Lung (tissue), 12 donors: ENCODE measurements around the gene SAMM50. TPM values are rescaled to one million over a fixed set of nuclear protein-coding genes. Genes with fewer than 3 reads are reported as not detected.

Experiments used
- ATAC-seq: fragments of 200-7000 bp; cut with Tn5 transposase; one replicate; pipeline ENCODE4 v1.9.1; 2020; ENCODE audit warnings: moderate number of reproducible peaks; ENCODE audit not compliant: insufficient read depth, low FRiP score
- DNase-seq, 3 donors: peaks; one replicate each; pipeline ENCODE4 v3.0.0-alpha.2; 2013 to 2017
- H3K27ac ChIP-seq, 2 donors: one replicate each; pipeline ENCODE4 v1.5.1; 2013; ENCODE audit warnings: mild to moderate bottlenecking in 2 of 2, moderate library complexity in 2 of 2, control low read depth in 1 of 2, inconsistent platforms in 1 of 2, low read depth in 1 of 2, low read length in 1 of 2
- H3K27me3 ChIP-seq, 3 donors: one replicate each; pipeline ENCODE4 v1.5.1; 2013; ENCODE audit warnings: low read length in 2 of 3; ENCODE audit not compliant: control insufficient read depth in 3 of 3, insufficient read depth in 3 of 3
- H3K36me3 ChIP-seq, 4 donors: one replicate each; pipeline ENCODE4 v1.5.1; 2013; ENCODE audit warnings: low read length in 4 of 4, mild to moderate bottlenecking in 1 of 4, moderate library complexity in 1 of 4; ENCODE audit not compliant: control insufficient read depth in 4 of 4, insufficient read depth in 4 of 4
- H3K4me1 ChIP-seq, 5 donors: one replicate each; pipeline ENCODE4 v1.5.1; 2013; ENCODE audit warnings: low read length in 5 of 5, mild to moderate bottlenecking in 2 of 5, moderate library complexity in 1 of 5; ENCODE audit not compliant: control insufficient read depth in 5 of 5, insufficient read depth in 5 of 5
- H3K4me3 ChIP-seq: one replicate; pipeline ENCODE4 v1.5.1; 2013; ENCODE audit warnings: mild to moderate bottlenecking, control low read depth, moderate library complexity
- H3K9ac ChIP-seq, 2 donors: one replicate each; pipeline ENCODE4 v1.5.1; 2013; ENCODE audit warnings: low read length in 2 of 2, control low read depth in 1 of 2; ENCODE audit not compliant: insufficient read depth in 1 of 2
- H3K9me3 ChIP-seq, 4 donors: one replicate each; pipeline ENCODE4 v1.5.1; 2013; ENCODE audit warnings: low read length in 3 of 4, mild to moderate bottlenecking in 1 of 4, moderate library complexity in 1 of 4; ENCODE audit not compliant: control insufficient read depth in 4 of 4, insufficient read depth in 3 of 4
- WGBS, 2 donors: extraction: QIAGEN DNeasy Blood & Tissue Kit; methylation state at CpG; one replicate each; pipeline ENCODE4 v1.1.7; 2013; 5-methylcytosine and 5-hydroxymethylcytosine counted together
- polyA plus RNA-seq, 2 donors: library from polyadenylated mRNA; stranded (reverse); fragments of 200-250 nt; gene quantifications; one replicate each; pipeline ENCODE4 v1.2.1, GENCODE V29; 2013
- total RNA-seq, 2 donors: library from RNA; depleted of rRNA in 1 of 2; stranded (reverse); fragments of >200 nt in 1 of 2; gene quantifications; one replicate each; pipeline ENCODE4 v1.2.1, GENCODE V29; 2014 to 2021
- TF ChIP-seq, protein P1 (sequence below): IDR thresholded peaks from 2 replicates; pipeline ENCODE4 v1.5.1; 2012; ENCODE audit warnings: mild to moderate bottlenecking; ENCODE audit errors: control extremely low read depth, extremely low read depth
- donor health status: control.
- donor health status: control.
- donor health status: Bipolar disorder and iron deficiency.
- donor health status: healthy.
- donor health status: DM: yes; HTN: yes; CAD: no.

Gene SAMM50
- total and polyA plus RNA-seq, 4 donors, result 11.2 to 35.9 (median 30.5) TPM

DNA sequence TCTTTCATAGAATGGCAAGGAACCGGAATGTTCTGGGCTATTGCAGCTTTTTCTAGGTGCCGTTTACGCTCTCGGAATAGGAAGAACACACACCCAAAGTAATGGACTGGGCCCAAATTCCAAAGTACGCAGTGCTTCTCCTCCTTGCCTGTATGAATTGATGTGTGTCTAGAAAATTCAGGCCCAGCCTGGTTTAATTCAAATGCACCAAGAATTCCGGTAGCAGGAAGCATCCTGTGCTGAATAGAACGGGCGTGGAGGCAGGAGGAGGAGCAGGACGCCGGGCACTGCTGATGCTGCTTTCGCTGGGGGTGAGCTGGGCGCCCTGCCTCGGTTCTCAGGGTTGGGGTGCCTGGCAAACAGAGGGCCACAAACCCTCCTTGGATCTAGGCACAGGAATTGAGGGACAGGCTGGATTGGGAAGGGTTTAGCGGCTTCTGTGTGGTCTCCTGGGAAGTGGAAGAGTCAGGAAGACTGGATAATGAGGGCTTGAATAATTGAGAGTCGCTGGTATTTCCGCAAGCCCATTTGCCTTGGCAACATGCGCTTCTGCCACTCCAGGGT is 70.9 kb downstream of the SAMM50 start:
- no peaks in the 10 kb centered on the region for H3K36me3 ChIP-seq
- ATAC-seq (no peak), DNase-seq (no peak)
- H3K9me3 ChIP-seq, result no peaks in the 10 kb centered on the region
- TF ChIP-seq, protein P1, sequence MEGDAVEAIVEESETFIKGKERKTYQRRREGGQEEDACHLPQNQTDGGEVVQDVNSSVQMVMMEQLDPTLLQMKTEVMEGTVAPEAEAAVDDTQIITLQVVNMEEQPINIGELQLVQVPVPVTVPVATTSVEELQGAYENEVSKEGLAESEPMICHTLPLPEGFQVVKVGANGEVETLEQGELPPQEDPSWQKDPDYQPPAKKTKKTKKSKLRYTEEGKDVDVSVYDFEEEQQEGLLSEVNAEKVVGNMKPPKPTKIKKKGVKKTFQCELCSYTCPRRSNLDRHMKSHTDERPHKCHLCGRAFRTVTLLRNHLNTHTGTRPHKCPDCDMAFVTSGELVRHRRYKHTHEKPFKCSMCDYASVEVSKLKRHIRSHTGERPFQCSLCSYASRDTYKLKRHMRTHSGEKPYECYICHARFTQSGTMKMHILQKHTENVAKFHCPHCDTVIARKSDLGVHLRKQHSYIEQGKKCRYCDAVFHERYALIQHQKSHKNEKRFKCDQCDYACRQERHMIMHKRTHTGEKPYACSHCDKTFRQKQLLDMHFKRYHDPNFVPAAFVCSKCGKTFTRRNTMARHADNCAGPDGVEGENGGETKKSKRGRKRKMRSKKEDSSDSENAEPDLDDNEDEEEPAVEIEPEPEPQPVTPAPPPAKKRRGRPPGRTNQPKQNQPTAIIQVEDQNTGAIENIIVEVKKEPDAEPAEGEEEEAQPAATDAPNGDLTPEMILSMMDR, result no peak
- H3K27me3 ChIP-seq, result no peaks in the 10 kb centered on the region
- WGBS, 2 donors, result 68 to 76% methylated on average over 17 of the region's 17 CpGs
- peak overlapping the region in 1 of 2 donors; percentile 23 for H3K9ac ChIP-seq
- peaks cover 8 to 35% (median 13%) of the 10 kb centered on the region in 5 donors for H3K4me1 ChIP-seq
- H3K4me3 ChIP-seq, result no peak overlapping the region
- peak overlapping the region; percentile 87 to 97 for H3K27ac ChIP-seq

DNA sequence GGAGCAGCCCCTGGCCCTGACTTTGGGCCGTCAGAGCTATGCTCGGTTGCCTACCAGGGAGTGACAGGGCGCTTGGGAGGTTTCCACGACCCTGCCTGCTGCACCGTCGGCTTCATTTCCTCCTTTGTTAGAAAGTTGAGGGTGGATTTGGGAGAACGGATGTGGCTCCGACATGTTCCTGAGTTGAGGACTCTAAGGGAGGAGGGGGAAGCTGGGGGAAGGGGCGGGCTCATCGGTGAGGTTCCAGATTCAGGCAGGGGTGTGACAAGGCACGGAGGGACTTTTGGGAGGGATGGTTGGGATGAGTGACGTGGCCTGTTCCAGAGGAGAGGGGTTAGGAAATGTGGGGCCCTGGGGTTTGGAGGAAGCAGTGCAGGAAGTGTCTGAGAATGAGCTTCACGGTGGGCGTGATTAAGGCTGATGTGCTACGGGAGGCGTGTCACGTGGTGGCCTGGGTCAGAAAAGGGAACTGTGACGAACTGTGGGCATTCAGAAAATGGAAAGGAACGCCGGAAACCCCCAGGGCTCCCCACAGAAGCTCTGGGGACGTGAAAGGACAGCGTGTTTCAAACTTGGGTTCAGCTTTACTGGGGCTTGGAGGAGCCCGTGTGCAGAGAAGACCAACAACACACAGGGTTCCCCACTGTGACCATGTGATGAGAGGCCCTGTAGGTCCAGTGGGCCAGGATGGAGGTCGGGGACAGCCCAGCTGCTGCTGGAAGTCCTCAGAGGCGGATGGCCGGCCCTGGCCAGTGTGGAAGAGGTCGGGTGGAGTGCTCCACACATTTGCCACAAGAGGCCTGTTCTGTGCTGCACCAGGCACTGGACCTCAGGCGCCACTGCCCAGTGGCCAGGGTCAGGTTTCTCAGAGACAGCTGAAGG is 71.6 kb downstream of the SAMM50 start:
- WGBS, 2 donors, result 20 to 36% methylated on average over 28 of the region's 28 CpGs
- H3K27me3 ChIP-seq, result no peaks in the 10 kb centered on the region
- TF ChIP-seq, protein P1, result no peak
- DNase-seq (peak; percentile 64 to 71 (median 68)), ATAC-seq (peak; percentile 71)
- H3K36me3 ChIP-seq, result no peaks in the 10 kb centered on the region
- H3K4me3 ChIP-seq, result no peak overlapping the region
- no peaks in the 10 kb centered on the region for H3K9me3 ChIP-seq
- H3K9ac ChIP-seq, result peak overlapping the region in 1 of 2 donors; percentile 23
- peaks cover 2 to 28% (median 8%) of the 10 kb centered on the region in 5 donors for H3K4me1 ChIP-seq
- peak overlapping the region; percentile 87 to 97 for H3K27ac ChIP-seq

DNA sequence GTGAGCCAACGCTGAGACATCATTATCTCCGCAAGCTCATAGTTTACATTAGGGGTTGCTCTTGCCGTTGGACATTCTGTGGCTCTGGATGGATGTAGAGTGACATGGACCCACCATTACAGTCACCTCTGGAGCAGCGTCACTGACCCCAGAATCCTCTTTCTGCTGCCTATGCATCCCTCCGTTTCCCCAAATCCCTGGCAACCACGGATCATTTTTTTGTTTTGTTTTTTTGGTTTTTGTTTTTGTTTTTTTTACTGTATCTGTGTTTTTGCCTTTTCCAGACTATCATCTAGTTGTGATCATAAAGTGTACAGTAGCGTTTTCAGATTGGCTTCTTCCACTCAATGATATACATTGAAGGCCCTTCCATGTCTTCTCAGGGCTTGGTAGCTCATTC is 72.8 kb downstream of the SAMM50 start:
- Histone ChIP-seq H3K4me3 (no peak overlapping the region), H3K27me3 (no peaks in the 10 kb centered on the region), H3K9me3 (no peaks in the 10 kb centered on the region), H3K4me1 (peaks cover 0 to 23% (median 8%) of the 10 kb centered on the region in 5 donors), H3K27ac (peak overlapping the region in 1 of 2 donors; percentile 68), H3K36me3 (no peaks in the 10 kb centered on the region), H3K9ac (no peak overlapping the region)
- WGBS, 2 donors, result 80 to 82% methylated on average over 7 of the region's 7 CpGs
- TF ChIP-seq, protein P1, result no peak
- DNase-seq (no peak), ATAC-seq (no peak)
